Measurements from ENCODE around the gene EVI2A.
A peak's percentile ranks its signal among the peaks of the same experiment; 100 is the strongest.
"Not testable (repeated sequence)": the region's sequence is repeated elsewhere in the genome, so short reads cannot be mapped to it uniquely, and the experiment has no call there.

The EVI2A gene, protein sequence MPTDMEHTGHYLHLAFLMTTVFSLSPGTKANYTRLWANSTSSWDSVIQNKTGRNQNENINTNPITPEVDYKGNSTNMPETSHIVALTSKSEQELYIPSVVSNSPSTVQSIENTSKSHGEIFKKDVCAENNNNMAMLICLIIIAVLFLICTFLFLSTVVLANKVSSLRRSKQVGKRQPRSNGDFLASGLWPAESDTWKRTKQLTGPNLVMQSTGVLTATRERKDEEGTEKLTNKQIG

DNA sequence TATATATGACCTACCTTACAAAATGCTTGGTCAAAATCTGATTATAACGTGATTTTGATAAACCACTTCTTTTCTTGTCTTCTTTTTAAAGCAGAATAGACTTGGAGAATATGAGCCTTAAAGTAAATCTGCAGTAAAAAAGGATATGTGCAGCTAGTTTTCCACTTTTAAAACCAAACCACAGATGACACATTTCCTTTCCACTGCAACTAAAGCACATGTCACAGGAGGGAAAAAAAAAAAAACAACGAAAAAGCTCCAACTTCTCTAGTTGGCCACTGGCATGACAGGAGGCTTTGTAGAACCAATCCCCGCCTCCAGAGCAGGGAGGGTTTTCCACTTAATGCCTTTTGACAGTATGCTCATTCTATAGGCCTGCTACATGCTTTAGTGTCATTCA is at the start of gene EVI2A:
Gene EVI2A, minus strand, starts transcription at position 142 of the 400 bp plus-strand sequence. CDS start 2,609 bp downstream, outside the sequence.
- DNase-seq (ENCODE audit: low read depth): peak; percentile 53

GRCh38 chr17:31369266-31369665 is 47.8 kb upstream of the EVI2A start:
- peak; percentile 41 for DNase-seq (ENCODE audit: low read depth)

DNA sequence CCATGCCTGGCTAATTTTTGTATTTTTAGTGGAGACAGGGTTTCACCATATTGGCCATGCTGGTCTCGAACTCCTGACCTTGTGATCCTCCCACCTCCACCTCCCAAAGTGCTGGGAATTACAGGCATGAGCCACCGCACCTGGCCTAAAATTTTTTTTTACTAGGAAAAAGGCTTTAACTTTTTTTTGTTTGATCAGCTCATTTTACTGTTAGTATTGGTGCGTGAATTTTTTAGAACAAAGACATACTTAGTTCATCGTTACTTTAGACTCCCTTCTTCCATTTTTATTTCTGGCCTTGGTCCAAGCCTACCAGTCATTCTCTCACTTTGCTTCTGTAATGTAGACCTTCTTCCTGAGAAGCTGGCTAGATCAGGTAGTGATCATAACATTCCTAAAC is 44.7 kb upstream of the EVI2A start:
- DNase-seq (ENCODE audit: low read depth): no peak

GRCh38 chr17:31364012-31364411 is 42.6 kb upstream of the EVI2A start:
- no peak for DNase-seq (ENCODE audit: low read depth)

DNA sequence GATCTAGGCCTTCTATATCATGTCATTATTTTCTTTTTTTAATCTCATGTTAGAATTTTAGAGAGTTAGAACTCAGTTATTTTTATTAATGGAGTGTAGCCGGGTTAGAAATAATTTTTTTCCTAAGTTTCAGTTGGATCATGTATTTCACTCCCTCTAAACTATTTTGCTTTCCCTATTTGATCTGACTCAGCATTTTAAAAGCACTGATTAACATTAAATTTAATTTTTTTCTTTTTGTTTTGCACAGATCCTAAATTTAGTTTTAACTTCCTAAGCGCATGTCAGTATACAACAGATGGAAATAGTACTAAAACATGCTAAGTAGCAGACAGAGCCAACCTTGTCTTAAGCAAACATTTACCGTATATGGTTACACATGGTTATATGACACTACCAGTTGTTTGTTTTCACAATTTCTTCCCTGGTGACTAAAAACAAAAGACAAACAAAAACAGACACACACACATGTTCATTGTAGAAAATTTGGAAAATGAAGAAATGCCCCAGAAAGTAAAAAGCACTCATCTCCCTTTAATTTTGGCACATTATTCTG is 36.5 kb upstream of the EVI2A start:
- peak; percentile 87 for DNase-seq (ENCODE audit: low read depth)

DNA sequence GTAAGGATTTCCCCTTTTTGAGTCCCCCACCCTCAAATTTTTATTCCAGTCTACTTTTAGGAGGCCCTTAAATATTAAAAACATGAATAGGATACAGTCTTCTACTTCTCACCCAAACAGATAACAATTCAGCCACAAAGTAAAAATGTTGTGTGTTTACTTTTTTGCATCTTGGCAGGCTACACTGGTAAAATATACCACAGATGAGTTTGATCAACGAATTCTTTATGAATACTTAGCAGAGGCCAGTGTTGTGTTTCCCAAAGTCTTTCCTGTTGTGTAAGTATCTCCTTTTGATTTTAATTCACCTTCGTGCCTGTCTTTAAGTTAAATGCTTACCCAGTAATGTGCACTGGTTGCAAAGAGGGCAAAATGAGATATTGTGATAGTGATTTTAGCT is 35.7 kb upstream of the EVI2A start:
- DNase-seq (ENCODE audit: low read depth): peak; percentile 62

DNA sequence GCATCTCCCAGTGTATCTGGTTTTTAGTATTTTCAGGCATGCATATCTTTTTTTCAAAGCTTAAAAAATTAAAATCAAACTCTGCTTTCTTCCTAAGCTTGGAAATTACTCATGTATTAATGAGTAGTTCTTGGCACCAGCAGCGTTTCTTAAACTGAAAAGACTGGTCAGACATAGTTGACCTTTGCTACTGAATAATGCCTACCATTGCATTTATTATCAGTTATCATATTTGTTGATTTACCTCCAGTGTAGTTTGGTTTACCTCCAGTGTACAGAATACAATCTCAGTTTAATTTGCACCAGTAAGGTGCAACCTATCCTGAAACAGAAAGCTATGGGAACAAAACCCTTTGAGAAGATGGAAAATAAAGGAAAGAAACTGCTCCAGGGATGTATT is 34.5 kb upstream of the EVI2A start:
- DNase-seq (ENCODE audit: low read depth): no peak

DNA sequence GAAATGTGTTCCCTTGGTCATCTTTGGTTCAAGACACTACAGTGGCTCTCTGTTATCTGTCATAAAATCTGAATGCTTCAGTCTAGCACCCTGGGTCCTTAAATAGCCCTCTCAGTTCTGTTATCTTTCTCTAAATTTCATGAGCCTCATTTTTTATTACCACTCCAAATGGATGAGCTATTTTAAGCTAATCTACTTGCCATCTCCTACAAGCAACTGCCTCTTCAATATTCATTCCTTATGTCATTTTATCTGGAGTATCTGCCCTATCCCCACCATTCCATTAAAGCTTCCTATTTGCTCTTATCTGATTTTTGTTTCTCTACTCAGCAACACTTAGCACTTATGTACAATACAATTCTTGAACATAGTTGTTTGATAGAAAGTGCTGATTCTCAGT is 28.0 kb upstream of the EVI2A start:
- DNase-seq (ENCODE audit: low read depth): no peak

- DNase-seq (ENCODE audit: low read depth): not testable (repeated sequence)
These were observed 23.8 kb upstream of the EVI2A start for GRCh38 chr17:31345191-31345747.

DNA sequence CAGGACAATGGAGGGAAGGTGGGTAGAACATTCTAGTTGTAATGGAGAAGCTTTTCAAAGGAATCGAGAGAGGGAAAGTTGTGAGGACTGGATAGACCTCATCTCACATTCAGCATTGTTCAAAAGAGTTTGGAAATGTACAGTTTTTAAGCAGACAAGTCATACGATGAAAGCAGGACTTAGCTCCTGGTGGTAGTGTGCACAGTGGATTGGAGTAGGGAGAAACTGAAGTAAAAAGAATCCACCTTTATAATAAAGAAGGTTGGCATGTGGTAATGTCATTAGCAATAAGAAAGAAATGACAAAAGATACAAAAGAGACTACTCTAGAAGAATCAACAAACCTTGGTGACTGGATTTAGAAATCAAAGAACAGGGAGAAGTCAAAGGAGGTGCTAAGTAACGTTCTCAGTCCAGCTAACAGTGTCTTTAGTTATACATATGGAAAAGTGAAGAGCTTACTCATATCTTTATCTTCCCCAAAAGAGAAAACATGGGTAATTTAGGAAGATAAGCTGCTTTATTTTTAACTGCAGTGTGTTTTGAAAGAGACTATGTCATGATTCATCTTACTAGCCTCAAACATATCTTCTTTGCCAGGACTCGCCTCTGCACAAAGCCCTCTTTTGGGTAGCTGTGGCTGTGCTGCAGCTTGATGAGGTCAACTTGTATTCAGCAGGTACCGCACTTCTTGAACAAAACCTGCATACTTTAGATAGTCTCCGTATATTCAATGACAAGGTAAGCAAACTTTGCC is 18.7 kb upstream of the EVI2A start:
- peak; percentile 18 for DNase-seq (ENCODE audit: low read depth)

DNA sequence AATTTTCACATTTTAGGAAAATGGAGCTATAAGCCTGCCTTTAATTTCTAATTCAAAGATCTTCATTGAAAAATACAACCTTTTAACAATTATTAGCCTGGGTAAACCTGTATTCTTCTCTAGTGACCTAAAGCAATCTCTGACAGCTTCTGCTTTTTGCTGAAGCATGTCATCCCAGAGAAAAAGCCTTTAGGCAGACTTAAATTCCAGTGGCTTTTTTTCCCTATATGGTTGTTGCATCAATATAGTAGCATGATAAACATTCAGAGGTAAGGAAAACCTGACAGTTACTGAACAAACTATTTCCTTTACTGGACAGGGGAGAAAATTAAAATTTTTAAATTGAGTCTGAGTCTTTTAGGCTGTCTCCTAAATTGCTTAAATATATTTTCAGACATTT is 7.8 kb upstream of the EVI2A start:
- no peak for DNase-seq (ENCODE audit: low read depth)

DNA sequence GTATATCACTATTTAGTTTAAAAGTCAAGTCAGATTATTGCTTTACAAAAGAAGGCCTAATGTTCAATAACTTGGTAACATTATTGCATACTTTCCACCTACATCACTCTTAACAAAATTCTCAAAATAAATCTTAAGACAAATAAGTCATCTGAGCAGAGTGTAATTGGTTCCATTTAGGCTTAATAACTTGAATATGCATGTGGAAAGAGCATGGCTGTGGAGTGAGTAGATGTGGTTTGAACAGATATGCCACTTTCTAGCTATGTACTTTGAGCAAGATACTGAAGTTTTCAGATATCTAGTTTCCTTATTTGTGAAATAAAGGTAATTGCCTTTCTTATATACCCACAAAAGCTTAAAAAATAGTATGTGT is 6.7 kb upstream of the EVI2A start:
- peak; percentile 81 for DNase-seq (ENCODE audit: low read depth)

GRCh38 chr17:31327534-31328159 is 6.2 kb upstream of the EVI2A start:
- DNase-seq (ENCODE audit: low read depth): peak; percentile 77

GRCh38 chr17:31323551-31323950 is 2.1 kb upstream of the EVI2A start:
- no peak for DNase-seq (ENCODE audit: low read depth)

DNA sequence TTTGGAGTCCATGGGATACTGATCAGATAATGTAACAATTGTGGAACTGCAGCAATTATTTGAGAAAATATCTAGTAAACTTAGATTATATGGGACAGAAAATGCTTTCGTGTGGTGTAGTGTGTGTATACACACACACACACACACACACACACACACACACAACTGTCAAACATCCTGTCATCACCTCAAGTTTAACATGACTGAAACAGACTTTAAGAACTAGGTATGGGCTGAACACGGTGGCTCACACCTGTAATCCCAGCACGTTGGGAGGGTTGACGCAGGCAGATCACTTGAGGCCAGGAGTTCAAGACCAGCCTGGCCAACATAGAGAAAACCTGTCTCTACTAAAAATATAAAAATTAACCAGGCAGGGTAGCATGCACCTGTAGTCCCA is 544 bp upstream of the EVI2A start:
- DNase-seq (ENCODE audit: low read depth): no peak

GRCh38 chr17:31320791-31321190 is 631 bp downstream of the EVI2A start:
- peak; percentile 33 for DNase-seq (ENCODE audit: low read depth)

DNA sequence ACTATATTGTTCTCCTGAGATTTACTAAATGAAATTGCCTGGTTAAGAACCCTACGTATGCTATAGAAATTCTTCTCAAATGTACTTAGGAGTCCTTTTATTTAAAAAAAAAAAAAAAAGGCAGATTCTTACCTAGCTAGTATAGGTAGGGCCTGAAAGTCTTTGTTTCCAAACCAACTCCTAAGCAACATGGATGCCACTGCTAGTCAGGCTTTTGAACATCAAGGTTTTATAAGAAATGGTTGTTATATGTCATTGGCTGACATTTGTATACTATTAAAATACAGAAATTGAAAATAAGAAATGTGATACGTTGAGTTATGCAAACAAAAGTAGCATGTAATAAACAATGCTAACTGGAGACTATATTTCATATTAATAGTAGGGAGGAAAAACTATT is 1.2 kb downstream of the EVI2A start:
- no peak for DNase-seq (ENCODE audit: low read depth)

DNA sequence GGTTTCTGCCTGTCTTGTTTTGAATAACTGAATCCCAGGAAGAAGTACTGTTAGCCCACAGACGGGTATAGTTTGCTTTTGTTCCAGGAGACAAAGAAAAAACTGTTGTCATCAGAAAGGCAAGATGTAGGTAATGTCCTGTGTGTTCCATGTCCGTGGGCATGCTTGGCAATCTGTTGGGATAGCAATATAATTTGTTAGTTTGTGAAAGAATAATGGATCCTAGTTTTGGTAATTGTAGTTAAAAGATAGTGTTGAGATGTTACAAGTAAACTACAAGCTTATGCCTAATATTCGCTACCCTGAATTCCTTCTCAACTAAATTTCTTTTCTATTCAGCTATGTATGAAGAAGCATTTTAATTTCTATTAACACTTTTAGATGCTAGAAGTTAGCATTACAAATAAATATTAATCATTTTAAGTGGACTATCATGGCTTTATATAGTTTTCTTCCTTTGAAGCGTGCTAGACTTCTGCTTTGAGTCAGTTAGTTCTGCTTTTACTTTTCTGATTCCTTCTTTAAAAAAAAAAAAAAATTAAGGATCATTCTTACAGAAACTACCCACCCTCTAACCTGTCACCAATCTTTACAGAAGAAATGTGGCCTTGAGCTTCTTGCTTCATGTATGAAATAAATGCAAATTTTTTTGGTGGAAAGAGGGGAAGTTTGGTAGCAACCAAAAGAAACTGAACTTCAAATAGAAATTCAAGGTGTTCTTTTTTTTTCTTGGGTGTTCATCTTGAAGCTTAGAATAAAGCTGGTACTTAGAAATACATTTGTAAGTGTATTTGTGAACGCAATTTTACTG is 2.4 kb downstream of the EVI2A start:
- DNase-seq (ENCODE audit: low read depth): no peak

DNA sequence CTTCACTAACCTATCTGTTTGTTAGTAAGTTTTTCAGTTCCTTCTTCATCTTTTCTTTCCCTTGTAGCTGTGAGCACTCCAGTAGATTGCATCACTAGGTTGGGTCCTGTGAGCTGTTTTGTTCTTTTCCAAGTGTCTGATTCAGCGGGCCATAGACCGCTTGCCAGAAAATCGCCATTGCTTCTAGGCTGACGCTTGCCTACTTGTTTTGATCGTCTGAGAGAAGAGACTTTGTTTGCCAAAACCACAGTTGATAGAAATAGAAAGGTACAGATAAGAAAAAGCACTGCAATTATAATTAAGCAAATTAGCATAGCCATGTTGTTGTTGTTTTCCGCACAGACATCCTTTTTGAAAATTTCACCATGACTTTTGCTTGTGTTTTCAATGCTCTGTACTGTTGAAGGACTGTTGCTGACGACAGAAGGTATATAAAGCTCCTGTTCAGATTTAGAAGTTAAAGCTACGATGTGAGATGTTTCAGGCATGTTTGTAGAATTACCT is 3.1 kb downstream of the EVI2A start:
- DNase-seq (ENCODE audit: low read depth): peak; percentile 64

DNA sequence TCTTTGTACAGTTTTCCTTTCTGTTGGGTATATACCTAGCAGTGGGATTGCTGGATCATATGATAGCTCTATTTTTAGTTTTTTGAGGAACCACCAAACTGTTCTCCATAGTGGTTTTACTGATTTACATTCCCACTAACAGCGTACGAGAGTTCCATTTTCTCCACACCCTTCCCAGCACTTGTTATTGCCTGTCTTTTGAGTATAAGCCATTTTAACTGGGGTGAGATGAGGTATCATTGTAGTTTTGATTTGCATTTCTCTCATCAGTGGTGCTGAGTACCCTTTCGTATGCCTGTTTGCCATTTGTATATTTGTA is 6.7 kb downstream of the EVI2A start:
- no peak for DNase-seq (ENCODE audit: low read depth)

- DNase-seq (ENCODE audit: low read depth): peak; percentile 60
These were observed 7.2 kb downstream of the EVI2A start, which contains the start of gene EVI2B for GRCh38 chr17:31313982-31314781. TSS of gene EVI2B (minus strand) at chr17:31314054. CDS start at chr17:31305609, 8,445 bp downstream.

Measured in fibroblast of gingiva (primary cell).